Tibial nerve (tissue), 4 donors: Measurements from ENCODE around the gene CEACAM18.

ENCODE experiments used
- CTCF ChIP-seq, 5 experiments: fragments of 200-600 bp in 3 of 5; fragments of 450-650 bp in 2 of 5; sonication (generic) in 3 of 5; IDR thresholded peaks; one replicate each; pipeline ENCODE4 v1.5.1; 2016 to 2019; ENCODE audit warnings: antibody characterized with exemption in 5 of 5, mild to moderate bottlenecking in 3 of 5, moderate library complexity in 2 of 5
- EP300 ChIP-seq, 2 donors: sonication (generic); formaldehyde crosslinking; IDR thresholded peaks; one replicate each; pipeline ENCODE4 v1.6.1; 2017; ENCODE audit warnings: antibody characterized with exemption in 2 of 2, mild to moderate bottlenecking in 1 of 2
- POLR2A ChIP-seq, 2 donors: fragments of 450-650 bp; IDR thresholded peaks; one replicate each; pipeline ENCODE4 v1.6.1; 2017; ENCODE audit warnings: antibody characterized with exemption in 2 of 2, mild to moderate bottlenecking in 2 of 2, moderate library complexity in 2 of 2

- TF ChIP-seq CTCF (IDR thresholded peaks at IDR 0.05) (no peak), POLR2A (IDR thresholded peaks at IDR 0.05) (no peak), EP300 (IDR thresholded peaks at IDR 0.05) (no peak)
Observed at GRCh38 chr19:51493776-51494175, 15.4 kb downstream of the CEACAM18 start.
